Measurements from ENCODE around the gene ZMYND11. TPM values are rescaled to one million over a fixed set of nuclear protein-coding genes. Genes with fewer than 3 reads are reported as not detected.

Gene ZMYND11
- total RNA-seq, 1 experiment from 2014 or later, result 101 TPM

DNA sequence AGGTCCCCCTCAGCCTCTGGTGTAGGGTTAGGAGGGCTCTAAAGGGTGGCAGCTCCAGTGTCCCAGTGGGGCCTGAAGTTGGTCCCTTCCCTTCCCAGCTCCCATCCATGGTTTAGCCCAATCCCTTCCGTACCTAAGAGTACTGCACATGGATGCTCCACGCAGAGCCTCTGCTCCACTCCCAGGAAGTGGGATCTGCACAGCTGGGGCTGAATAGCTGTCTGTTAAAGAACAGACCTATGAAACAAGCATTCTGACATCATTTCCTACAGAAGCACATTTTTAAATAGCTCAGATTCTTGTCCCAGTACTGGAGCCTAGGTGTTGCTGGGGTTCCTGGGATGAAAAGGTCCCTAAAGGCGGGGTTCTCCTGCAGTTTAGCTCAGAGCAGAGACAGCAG lies 135.9 kb downstream of the ZMYND11 start:
- Histone ChIP-seq H3K4me3 (ENCODE audit: low read depth, low read length) (no peak overlapping the region), H3K27me3 (replicated peaks; ENCODE audit: control insufficient read depth, insufficient read depth, low read length) (no peaks in the 10 kb centered on the region), H3K9me3 (no peaks in the 10 kb centered on the region), H3K36me3 (ENCODE audit: control insufficient read depth, insufficient read depth, low read length) (no peaks in the 10 kb centered on the region), H3K4me1 (no peaks in the 10 kb centered on the region)
- ChIA-PET CTCF (no interaction called here), POLR2A (no interaction called here)
- no peak for DNase-seq
- no peak overlapping the region for H3K4me3 Mint-ChIP-seq (ENCODE audit: unreplicated experiment)
- no peaks in the 10 kb centered on the region for H3K9me3 Mint-ChIP-seq (ENCODE audit: unreplicated experiment)
- TF ChIP-seq, protein P1, sequence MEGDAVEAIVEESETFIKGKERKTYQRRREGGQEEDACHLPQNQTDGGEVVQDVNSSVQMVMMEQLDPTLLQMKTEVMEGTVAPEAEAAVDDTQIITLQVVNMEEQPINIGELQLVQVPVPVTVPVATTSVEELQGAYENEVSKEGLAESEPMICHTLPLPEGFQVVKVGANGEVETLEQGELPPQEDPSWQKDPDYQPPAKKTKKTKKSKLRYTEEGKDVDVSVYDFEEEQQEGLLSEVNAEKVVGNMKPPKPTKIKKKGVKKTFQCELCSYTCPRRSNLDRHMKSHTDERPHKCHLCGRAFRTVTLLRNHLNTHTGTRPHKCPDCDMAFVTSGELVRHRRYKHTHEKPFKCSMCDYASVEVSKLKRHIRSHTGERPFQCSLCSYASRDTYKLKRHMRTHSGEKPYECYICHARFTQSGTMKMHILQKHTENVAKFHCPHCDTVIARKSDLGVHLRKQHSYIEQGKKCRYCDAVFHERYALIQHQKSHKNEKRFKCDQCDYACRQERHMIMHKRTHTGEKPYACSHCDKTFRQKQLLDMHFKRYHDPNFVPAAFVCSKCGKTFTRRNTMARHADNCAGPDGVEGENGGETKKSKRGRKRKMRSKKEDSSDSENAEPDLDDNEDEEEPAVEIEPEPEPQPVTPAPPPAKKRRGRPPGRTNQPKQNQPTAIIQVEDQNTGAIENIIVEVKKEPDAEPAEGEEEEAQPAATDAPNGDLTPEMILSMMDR (IDR thresholded peaks at IDR 0.05; ENCODE audit: insufficient read depth in 1 of 2, low read depth in 1 of 2, low read length in 1 of 2, severe bottlenecking in 1 of 2, unreplicated experiment in 1 of 2), result no peak
- intact Hi-C loops (cut with micrococcal nuclease; ENCODE audit: unreplicated experiment), result no loop called here
- no TSS peak for BruUV-seq (replicated peaks)
- H3K36me3 Mint-ChIP-seq (ENCODE audit: insufficient read depth, unreplicated experiment), result no peaks in the 10 kb centered on the region
- peaks cover 2% of the 10 kb centered on the region for H3K27me3 Mint-ChIP-seq (ENCODE audit: insufficient read depth, unreplicated experiment)
- H3K4me1 Mint-ChIP-seq (ENCODE audit: low read depth, unreplicated experiment), result no peaks in the 10 kb centered on the region
- H3K27ac Mint-ChIP-seq (ENCODE audit: unreplicated experiment), result no peak overlapping the region

- POLR2A ChIA-PET, result no interaction called here
- Mint-ChIP-seq H3K27ac (ENCODE audit: unreplicated experiment) (no peak overlapping the region), H3K36me3 (ENCODE audit: insufficient read depth, unreplicated experiment) (no peaks in the 10 kb centered on the region), H3K4me3 (ENCODE audit: unreplicated experiment) (no peak overlapping the region), H3K27me3 (ENCODE audit: insufficient read depth, unreplicated experiment) (peaks cover 2% of the 10 kb centered on the region), H3K9me3 (ENCODE audit: unreplicated experiment) (no peaks in the 10 kb centered on the region), H3K4me1 (ENCODE audit: low read depth, unreplicated experiment) (no peaks in the 10 kb centered on the region)
- TF ChIP-seq, protein P1 (IDR thresholded peaks at IDR 0.05; ENCODE audit: insufficient read depth in 1 of 2, low read depth in 1 of 2, low read length in 1 of 2, severe bottlenecking in 1 of 2, unreplicated experiment in 1 of 2), result no peak
- no peak for DNase-seq
- no TSS peak for BruUV-seq (replicated peaks)
- Histone ChIP-seq H3K4me3 (ENCODE audit: low read depth, low read length) (no peak overlapping the region), H3K4me1 (no peaks in the 10 kb centered on the region), H3K9me3 (no peaks in the 10 kb centered on the region), H3K36me3 (ENCODE audit: control insufficient read depth, insufficient read depth, low read length) (no peaks in the 10 kb centered on the region), H3K27me3 (replicated peaks; ENCODE audit: control insufficient read depth, insufficient read depth, low read length) (no peaks in the 10 kb centered on the region)
- intact Hi-C loops (cut with micrococcal nuclease; ENCODE audit: unreplicated experiment), result no loop called here
- CTCF ChIA-PET, result interaction anchor here (0.7 kb wide), 1 partner anchor 16 kb away, joined by 3 read pairs; no protein-coding TSS in a partner anchor
These were observed 136.5 kb downstream of the ZMYND11 start for GRCh38 chr10:271722-272121.

DNA sequence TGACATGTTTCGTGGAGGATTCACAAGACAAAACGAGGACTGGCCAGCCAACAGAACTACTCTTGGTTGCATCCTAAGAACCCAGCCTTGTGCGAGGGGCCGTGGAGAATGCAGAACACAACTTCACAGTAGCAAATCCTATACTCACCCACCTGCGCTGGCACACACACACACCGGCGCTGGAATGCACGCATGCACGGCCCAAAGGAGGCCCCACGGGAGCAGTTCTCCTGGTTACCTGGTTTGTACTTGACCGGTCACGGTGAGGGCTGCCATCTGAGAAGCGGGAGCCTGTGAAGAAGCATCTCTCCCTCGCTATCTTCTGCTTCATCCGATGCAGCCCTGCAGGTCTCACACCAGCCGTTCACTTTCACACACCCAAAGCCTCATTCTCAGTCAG lies 137.8 kb downstream of the ZMYND11 start:
- POLR2A ChIA-PET, result no interaction called here
- no peak for DNase-seq
- intact Hi-C loops (cut with micrococcal nuclease; ENCODE audit: unreplicated experiment), result no loop called here
- Mint-ChIP-seq H3K27ac (ENCODE audit: unreplicated experiment) (no peak overlapping the region), H3K36me3 (ENCODE audit: insufficient read depth, unreplicated experiment) (peaks cover 4% of the 10 kb centered on the region), H3K4me1 (ENCODE audit: low read depth, unreplicated experiment) (no peaks in the 10 kb centered on the region), H3K4me3 (ENCODE audit: unreplicated experiment) (no peak overlapping the region), H3K27me3 (ENCODE audit: insufficient read depth, unreplicated experiment) (peaks cover 2% of the 10 kb centered on the region), H3K9me3 (ENCODE audit: unreplicated experiment) (no peaks in the 10 kb centered on the region)
- Histone ChIP-seq H3K4me1 (no peaks in the 10 kb centered on the region), H3K27me3 (replicated peaks; ENCODE audit: control insufficient read depth, insufficient read depth, low read length) (no peaks in the 10 kb centered on the region), H3K9me3 (no peaks in the 10 kb centered on the region), H3K4me3 (ENCODE audit: low read depth, low read length) (no peak overlapping the region), H3K36me3 (ENCODE audit: control insufficient read depth, insufficient read depth, low read length) (no peaks in the 10 kb centered on the region)
- no TSS peak for BruUV-seq (replicated peaks)
- CTCF ChIA-PET, result no interaction called here
- TF ChIP-seq, protein P1 (IDR thresholded peaks at IDR 0.05; ENCODE audit: insufficient read depth in 1 of 2, low read depth in 1 of 2, low read length in 1 of 2, severe bottlenecking in 1 of 2, unreplicated experiment in 1 of 2), result no peak
